Measurements from ENCODE around the gene SLC16A9. TPM values are rescaled to one million over a fixed set of nuclear protein-coding genes. Genes with fewer than 3 reads are reported as not detected.

SLC16A9 gene
- total RNA-seq, 1 experiment from 2014 or later = 0.13 TPM

DNA sequence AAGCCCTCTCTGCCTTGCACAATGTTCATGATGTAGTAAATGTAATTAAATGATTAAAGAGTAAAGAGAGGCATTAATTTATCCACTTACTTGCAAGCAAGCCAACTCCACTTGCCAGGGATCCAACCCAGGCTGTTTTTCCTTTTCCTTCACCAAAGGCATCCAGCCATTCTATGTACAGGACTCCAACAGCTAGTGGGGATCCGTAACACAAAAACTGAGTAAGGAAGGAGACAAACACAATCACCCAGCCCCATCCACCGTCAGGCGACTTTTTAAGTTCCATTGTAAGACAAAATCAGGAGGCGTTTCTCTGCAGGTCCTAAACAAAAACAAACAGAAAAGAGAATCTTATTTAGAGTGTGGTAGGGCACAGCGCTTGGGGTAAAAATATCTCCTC, 25.6 kb downstream of the SLC16A9 start:
- intact Hi-C loops (cut with micrococcal nuclease; ENCODE audit: unreplicated experiment) (no loop called here), in situ Hi-C loops (cut with HindIII; ENCODE audit: low pct_unique_long_range_greater_than_20kb, low sequenced_read_pairs) (no loop called here)
- Histone ChIP-seq H3K4me3 (ENCODE audit: low read depth in 2 of 2, low read length in 2 of 2) (no peak overlapping the region), H3K36me3 (ENCODE audit: control insufficient read depth, insufficient read depth, low read length) (no peaks in the 10 kb centered on the region), H3K4me1 (ENCODE audit: control insufficient read depth, insufficient read depth, low read length) (no peaks in the 10 kb centered on the region), H3K27me3 (ENCODE audit: control insufficient read depth, insufficient read depth, low read length) (0 out of 2 replicates have a peak, but pooled peaks cover 2% of the 10 kb centered on the region), H3K27ac (ENCODE audit: low read length) (no peak overlapping the region), H3K9me3 (ENCODE audit: control insufficient read depth, insufficient read depth, low read depth, low read length) (no peaks in the 10 kb centered on the region)
- ATAC-seq (no peak), DNase-seq (ENCODE audit: low read depth, low spot score) (no peak)
- BruUV-seq (replicated peaks) = no TSS peak
- TF ChIP-seq, protein P1, sequence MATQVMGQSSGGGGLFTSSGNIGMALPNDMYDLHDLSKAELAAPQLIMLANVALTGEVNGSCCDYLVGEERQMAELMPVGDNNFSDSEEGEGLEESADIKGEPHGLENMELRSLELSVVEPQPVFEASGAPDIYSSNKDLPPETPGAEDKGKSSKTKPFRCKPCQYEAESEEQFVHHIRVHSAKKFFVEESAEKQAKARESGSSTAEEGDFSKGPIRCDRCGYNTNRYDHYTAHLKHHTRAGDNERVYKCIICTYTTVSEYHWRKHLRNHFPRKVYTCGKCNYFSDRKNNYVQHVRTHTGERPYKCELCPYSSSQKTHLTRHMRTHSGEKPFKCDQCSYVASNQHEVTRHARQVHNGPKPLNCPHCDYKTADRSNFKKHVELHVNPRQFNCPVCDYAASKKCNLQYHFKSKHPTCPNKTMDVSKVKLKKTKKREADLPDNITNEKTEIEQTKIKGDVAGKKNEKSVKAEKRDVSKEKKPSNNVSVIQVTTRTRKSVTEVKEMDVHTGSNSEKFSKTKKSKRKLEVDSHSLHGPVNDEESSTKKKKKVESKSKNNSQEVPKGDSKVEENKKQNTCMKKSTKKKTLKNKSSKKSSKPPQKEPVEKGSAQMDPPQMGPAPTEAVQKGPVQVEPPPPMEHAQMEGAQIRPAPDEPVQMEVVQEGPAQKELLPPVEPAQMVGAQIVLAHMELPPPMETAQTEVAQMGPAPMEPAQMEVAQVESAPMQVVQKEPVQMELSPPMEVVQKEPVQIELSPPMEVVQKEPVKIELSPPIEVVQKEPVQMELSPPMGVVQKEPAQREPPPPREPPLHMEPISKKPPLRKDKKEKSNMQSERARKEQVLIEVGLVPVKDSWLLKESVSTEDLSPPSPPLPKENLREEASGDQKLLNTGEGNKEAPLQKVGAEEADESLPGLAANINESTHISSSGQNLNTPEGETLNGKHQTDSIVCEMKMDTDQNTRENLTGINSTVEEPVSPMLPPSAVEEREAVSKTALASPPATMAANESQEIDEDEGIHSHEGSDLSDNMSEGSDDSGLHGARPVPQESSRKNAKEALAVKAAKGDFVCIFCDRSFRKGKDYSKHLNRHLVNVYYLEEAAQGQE (IDR thresholded peaks at IDR 0.05; ENCODE audit: insufficient read depth in 1 of 2, low read depth in 2 of 2, low read length in 1 of 2) = no peak
- TF ChIP-seq, protein P2, sequence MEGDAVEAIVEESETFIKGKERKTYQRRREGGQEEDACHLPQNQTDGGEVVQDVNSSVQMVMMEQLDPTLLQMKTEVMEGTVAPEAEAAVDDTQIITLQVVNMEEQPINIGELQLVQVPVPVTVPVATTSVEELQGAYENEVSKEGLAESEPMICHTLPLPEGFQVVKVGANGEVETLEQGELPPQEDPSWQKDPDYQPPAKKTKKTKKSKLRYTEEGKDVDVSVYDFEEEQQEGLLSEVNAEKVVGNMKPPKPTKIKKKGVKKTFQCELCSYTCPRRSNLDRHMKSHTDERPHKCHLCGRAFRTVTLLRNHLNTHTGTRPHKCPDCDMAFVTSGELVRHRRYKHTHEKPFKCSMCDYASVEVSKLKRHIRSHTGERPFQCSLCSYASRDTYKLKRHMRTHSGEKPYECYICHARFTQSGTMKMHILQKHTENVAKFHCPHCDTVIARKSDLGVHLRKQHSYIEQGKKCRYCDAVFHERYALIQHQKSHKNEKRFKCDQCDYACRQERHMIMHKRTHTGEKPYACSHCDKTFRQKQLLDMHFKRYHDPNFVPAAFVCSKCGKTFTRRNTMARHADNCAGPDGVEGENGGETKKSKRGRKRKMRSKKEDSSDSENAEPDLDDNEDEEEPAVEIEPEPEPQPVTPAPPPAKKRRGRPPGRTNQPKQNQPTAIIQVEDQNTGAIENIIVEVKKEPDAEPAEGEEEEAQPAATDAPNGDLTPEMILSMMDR (IDR thresholded peaks at IDR 0.05) = no peak
- TF ChIP-seq POLR2AphosphoS5 (IDR thresholded peaks at IDR 0.05; ENCODE audit: low read depth, low read length) = no peak
- CTCF ChIA-PET = interaction anchor here (0.7 kb wide), 1 partner anchor 147 kb away, joined by 3 read pairs; no protein-coding TSS in a partner anchor
- POLR2A ChIA-PET = no interaction called here

DNA sequence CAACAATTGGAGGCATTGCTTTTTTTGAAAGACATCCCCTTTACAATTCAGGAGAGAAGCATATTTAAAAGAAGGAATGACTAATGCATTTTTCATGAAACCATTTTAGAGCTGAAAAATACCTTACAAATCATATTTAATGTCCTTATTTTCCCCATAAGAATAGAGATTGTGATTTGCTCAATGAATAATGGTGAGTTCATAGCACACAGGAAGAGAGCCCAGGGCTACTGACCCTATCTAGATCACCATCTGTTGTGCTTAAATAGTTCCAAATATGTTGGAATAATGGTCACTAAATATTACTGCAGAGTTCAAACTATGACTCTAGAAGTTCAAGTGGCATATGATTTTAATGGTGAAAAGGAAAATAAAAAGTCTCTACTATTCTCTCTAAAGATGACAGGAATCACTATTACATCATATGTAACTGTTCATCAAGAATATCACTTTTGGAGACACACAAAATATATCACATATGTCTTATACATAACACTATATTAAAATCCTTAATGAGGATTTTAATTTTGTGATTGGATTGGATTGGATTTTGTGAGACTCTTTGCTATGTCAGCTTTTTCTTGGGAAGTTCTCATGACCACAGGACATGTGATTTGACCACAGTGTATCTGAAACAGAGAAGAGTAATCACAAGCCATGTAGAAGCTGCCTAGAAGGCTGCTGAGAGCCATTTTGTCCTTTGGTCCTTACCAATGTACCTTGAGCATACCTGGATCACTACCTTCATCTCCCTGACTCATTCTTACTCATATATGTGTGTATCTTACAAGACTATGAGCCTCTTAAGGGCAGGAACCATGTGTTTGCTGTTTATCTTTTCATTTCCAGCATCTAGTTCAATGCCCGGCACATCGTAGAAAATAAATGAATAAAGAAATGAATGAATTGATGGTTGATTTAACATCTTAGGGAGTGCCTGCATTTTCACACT, 26.4 kb downstream of the SLC16A9 start:
- CTCF ChIA-PET = interaction anchor here (0.7 kb wide), 1 partner anchor 148 kb away, joined by 3 read pairs; no protein-coding TSS in a partner anchor
- intact Hi-C loops (cut with micrococcal nuclease; ENCODE audit: unreplicated experiment) = no loop called here
- Histone ChIP-seq H3K27me3 (ENCODE audit: control insufficient read depth, insufficient read depth, low read length) (0 out of 2 replicates have a peak, but pooled peaks cover 2% of the 10 kb centered on the region), H3K9me3 (ENCODE audit: control insufficient read depth, insufficient read depth, low read depth, low read length) (no peaks in the 10 kb centered on the region), H3K36me3 (ENCODE audit: control insufficient read depth, insufficient read depth, low read length) (no peaks in the 10 kb centered on the region), H3K4me3 (ENCODE audit: low read depth in 2 of 2, low read length in 2 of 2) (no peak overlapping the region), H3K4me1 (ENCODE audit: control insufficient read depth, insufficient read depth, low read length) (no peaks in the 10 kb centered on the region), H3K27ac (ENCODE audit: low read length) (no peak overlapping the region)
- DNase-seq (ENCODE audit: low read depth, low spot score) (no peak), ATAC-seq (no peak)
- TF ChIP-seq TCF7L2 (IDR thresholded peaks at IDR 0.05; ENCODE audit: low read depth, low read length) (no peak), POLR2AphosphoS5 (IDR thresholded peaks at IDR 0.05; ENCODE audit: low read depth, low read length) (no peak), SIN3A (IDR thresholded peaks at IDR 0.05; ENCODE audit: borderline replicate concordance, insufficient read depth, low read depth, low read length) (no peak)
- TF ChIP-seq, protein P1 (IDR thresholded peaks at IDR 0.05; ENCODE audit: insufficient read depth in 1 of 2, low read depth in 2 of 2, low read length in 1 of 2) = no peak
- TF ChIP-seq, protein P2 (IDR thresholded peaks at IDR 0.05) = no peak
- no TSS peak for BruUV-seq (replicated peaks)
- POLR2A ChIA-PET = no interaction called here
- in situ Hi-C loops (cut with HindIII; ENCODE audit: low pct_unique_long_range_greater_than_20kb, low sequenced_read_pairs) = no loop called here

Data from Panc1 (cell line).